GM23248 (cell line): ENCODE measurements around the gene LRP5.

ENCODE experiments used
- EZH2 ChIP-seq: fragments of 200-600 bp; sonication (generic); IDR thresholded peaks from 2 replicates; pipeline ENCODE4 v1.6.1; 2018; ENCODE audit warnings: antibody characterized with exemption, mild to moderate bottlenecking; ENCODE audit not compliant: insufficient read depth, poor library complexity, severe bottlenecking
- EZH2phosphoT487 ChIP-seq: fragments of 200-600 bp; sonication (generic); IDR thresholded peaks from 2 replicates; pipeline ENCODE4 v1.6.1; 2018; ENCODE audit warnings: antibody characterized with exemption, moderate library complexity, mild to moderate bottlenecking, low read depth; ENCODE audit not compliant: insufficient read depth

- TF ChIP-seq EZH2 (no peak), EZH2phosphoT487 (no peak)
Measured at GRCh38 chr11:68333173-68333572, 20.8 kb downstream of the LRP5 start.
